ENCODE data around the gene LTC4S. TPM values are rescaled to one million over a fixed set of nuclear protein-coding genes. Genes with fewer than 3 reads are reported as not detected.
"Not testable (repeated sequence)": the region's sequence is repeated elsewhere in the genome, so short reads cannot be mapped to it uniquely, and the experiment has no call there.

The LTC4S gene
- total and polyA plus RNA-seq, 9 of the 15 experiments (the other 6 are each of a cell fraction or from before 2014, with no cell fraction given): 0.17 to 0.77 (median 0.75) TPM; not detected in 6

GRCh38 chr5:179744106-179744505, 49.7 kb upstream of the LTC4S start:
- H3K4me2 ChIP-seq (ENCODE audit: insufficient read depth, low read length); CTCF ChIA-PET (ENCODE audit: low intra/inter-chr PET ratio); H4K20me1 ChIP-seq (replicated peaks; ENCODE audit: control insufficient read depth, insufficient read depth, low read length); intact Hi-C loops (cut with micrococcal nuclease); H3K9me3 ChIP-seq (replicated peaks; ENCODE audit: control insufficient read depth, insufficient read depth, low read depth, low read length); H3K9me1 ChIP-seq (ENCODE audit: control insufficient read depth, insufficient read depth, low read length); H3K9ac ChIP-seq (ENCODE audit: insufficient read depth in 1 of 2, low read depth in 2 of 2, low read length in 2 of 2); H3K27me3 ChIP-seq (ENCODE audit: control insufficient read depth in 2 of 2, insufficient read depth in 2 of 2, low read length in 2 of 2); in situ Hi-C loops (cut with MboI); POLR2A ChIA-PET; ATAC-seq; BruUV-seq (replicated peaks); H2AFZ ChIP-seq (ENCODE audit: low read depth, low read length); H3K4me3 ChIP-seq; FAIRE-seq; H3K27ac ChIP-seq (ENCODE audit: extremely low read depth, low read depth, low read length); H3K4me1 ChIP-seq (replicated peaks in 1 of 2; ENCODE audit: control insufficient read depth in 2 of 2, insufficient read depth in 2 of 2, low read length in 2 of 2); DNase-seq (ENCODE audit: extremely low read depth in 1 of 4, low spot score in 3 of 4): not testable (repeated sequence)
- Histone ChIP-seq H3K79me2 (ENCODE audit: control insufficient read depth, insufficient read depth, low read length) (peaks cover 77% of the 10 kb centered on the region), H3K36me3 (ENCODE audit: control insufficient read depth, insufficient read depth, low read length) (peaks cover 20% of the 10 kb centered on the region)
- 91% methylated on average over 7 of the region's 7 CpGs for WGBS (ENCODE audit: insufficient coverage, low coverage, missing lambda C conversion rate)

- in situ Hi-C loops (cut with MboI): no loop called here
- no peaks in the 10 kb centered on the region for H3K9me1 ChIP-seq (ENCODE audit: control insufficient read depth, insufficient read depth, low read length)
- no peak overlapping the region for H3K4me2 ChIP-seq (ENCODE audit: insufficient read depth, low read length)
- no peak for TF ChIP-seq ETV1 (tag; conservative IDR thresholded peaks at IDR 0.05; ENCODE audit: low read depth)
- TF ChIP-seq CCNT2 (IDR thresholded peaks at IDR 0.05; ENCODE audit: borderline replicate concordance, extremely low read depth, insufficient read length, low read depth, low read length): no peak
- no peak for TF ChIP-seq YBX1 (IDR thresholded peaks at IDR 0.05)
- no peak for TF ChIP-seq NCOA6 (IDR thresholded peaks at IDR 0.05)
- TF ChIP-seq, protein P1, sequence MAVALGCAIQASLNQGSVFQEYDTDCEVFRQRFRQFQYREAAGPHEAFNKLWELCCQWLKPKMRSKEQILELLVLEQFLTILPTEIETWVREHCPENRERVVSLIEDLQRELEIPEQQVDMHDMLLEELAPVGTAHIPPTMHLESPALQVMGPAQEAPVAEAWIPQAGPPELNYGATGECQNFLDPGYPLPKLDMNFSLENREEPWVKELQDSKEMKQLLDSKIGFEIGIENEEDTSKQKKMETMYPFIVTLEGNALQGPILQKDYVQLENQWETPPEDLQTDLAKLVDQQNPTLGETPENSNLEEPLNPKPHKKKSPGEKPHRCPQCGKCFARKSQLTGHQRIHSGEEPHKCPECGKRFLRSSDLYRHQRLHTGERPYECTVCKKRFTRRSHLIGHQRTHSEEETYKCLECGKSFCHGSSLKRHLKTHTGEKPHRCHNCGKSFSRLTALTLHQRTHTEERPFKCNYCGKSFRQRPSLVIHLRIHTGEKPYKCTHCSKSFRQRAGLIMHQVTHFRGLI (CRISPR knock-in tag; IDR thresholded peaks at IDR 0.05): no peak
- TF ChIP-seq ZNF134 (CRISPR knock-in tag; conservative IDR thresholded peaks at IDR 0.05): no peak
- no peak for TF ChIP-seq PHTF2 (CRISPR knock-in tag; IDR thresholded peaks at IDR 0.05)
- TF ChIP-seq KLF16 (IDR thresholded peaks at IDR 0.05): no peak
- TF ChIP-seq PTTG1 (tag; IDR thresholded peaks at IDR 0.05; ENCODE audit: low read depth): no peak
- no peak for TF ChIP-seq ARID1B (IDR thresholded peaks at IDR 0.05)
- FAIRE-seq: no peak
- no peak overlapping the region for H3K9ac ChIP-seq (ENCODE audit: insufficient read depth in 1 of 2, low read depth in 2 of 2, low read length in 2 of 2)
- no peak overlapping the region for H3K27ac ChIP-seq (ENCODE audit: extremely low read depth, low read depth, low read length)
- H4K20me1 ChIP-seq (replicated peaks; ENCODE audit: control insufficient read depth, insufficient read depth, low read length): 0 out of 2 replicates have a peak, but pooled peaks cover 4% of the 10 kb centered on the region
- H3K4me3 ChIP-seq: no peak overlapping the region
- no peak overlapping the region for H2AFZ ChIP-seq (ENCODE audit: low read depth, low read length)
- DNase-seq (ENCODE audit: extremely low read depth in 1 of 4, low spot score in 3 of 4): no peak
- CTCF ChIA-PET (ENCODE audit: low intra/inter-chr PET ratio): no interaction called here
- ATAC-seq: no peak
- WGBS (ENCODE audit: insufficient coverage, low coverage, missing lambda C conversion rate): 95% methylated on average over 2 of the region's 2 CpGs
- intact Hi-C loops (cut with micrococcal nuclease): no loop called here
- H3K79me2 ChIP-seq (ENCODE audit: control insufficient read depth, insufficient read depth, low read length): peaks cover 75% of the 10 kb centered on the region
- no peaks in the 10 kb centered on the region for H3K9me3 ChIP-seq (replicated peaks; ENCODE audit: control insufficient read depth, insufficient read depth, low read depth, low read length)
- POLR2A ChIA-PET: interaction anchor here (0.8 kb wide), 1 partner anchor 45 kb away, joined by 4 read pairs; no protein-coding TSS in a partner anchor
- peaks cover 20% of the 10 kb centered on the region; the same call in 2 of the 3 replicates for H3K36me3 ChIP-seq (ENCODE audit: control insufficient read depth, insufficient read depth, low read length)
- H3K27me3 ChIP-seq (ENCODE audit: control insufficient read depth in 2 of 2, insufficient read depth in 2 of 2, low read length in 2 of 2): no peaks in the 10 kb centered on the region
- no peaks in the 10 kb centered on the region; a peak in 1 of 5 replicates for H3K4me1 ChIP-seq (replicated peaks in 1 of 2; ENCODE audit: control insufficient read depth in 2 of 2, insufficient read depth in 2 of 2, low read length in 2 of 2)
- BruUV-seq (replicated peaks): no TSS peak
Observed at GRCh38 chr5:179746872-179747271, 46.9 kb upstream of the LTC4S start.

All from K562 (cell line).